ENCODE data around the gene TSPAN6. TPM values are rescaled to one million over a fixed set of nuclear protein-coding genes. Genes with fewer than 3 reads are reported as not detected.

The TSPAN6 gene
- total and polyA plus RNA-seq, 10 of the 15 experiments (the other 5 are each of a cell fraction or from before 2014, with no cell fraction given): 0.04 to 0.23 (median 0.08) TPM; not detected in 5

DNA sequence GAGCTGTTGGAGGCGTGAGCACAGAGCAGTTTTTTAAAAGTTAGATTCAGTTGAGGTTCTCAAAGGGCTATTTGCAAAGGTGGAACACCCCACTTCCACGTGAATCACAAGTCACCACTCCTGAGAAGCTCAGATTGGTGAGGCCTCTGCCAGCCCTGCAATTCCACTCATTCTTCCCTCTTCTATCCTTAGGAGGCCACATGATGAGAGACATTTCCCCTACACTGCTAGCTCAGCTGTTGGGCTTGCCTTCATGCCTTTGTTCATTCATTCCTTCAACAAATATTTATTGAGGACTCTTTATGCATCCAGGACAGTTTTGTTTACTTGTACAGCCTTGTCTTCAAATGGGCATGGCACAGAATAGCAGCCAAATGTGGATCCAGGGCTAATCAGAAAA, 11.1 kb upstream of the TSPAN6 start:
- ChIA-PET RAD21 (ENCODE audit: unreplicated experiment) (no interaction called here), CTCF (interaction anchor here (1.3 to 1.6 kb wide), 3 partner anchors 10 to 24 kb away, joined by 3 to 5 read pairs (median 4); no protein-coding TSS in a partner anchor), POLR2A (no interaction called here), SMC1A (ENCODE audit: uncharacterized antibody, unreplicated experiment) (no interaction called here)
- no peaks in the 10 kb centered on the region; a peak in 1 of 4 replicates for H3K27me3 ChIP-seq (replicated peaks in 1 of 2; ENCODE audit: control insufficient read depth in 2 of 2, insufficient read depth in 2 of 2, low read length in 1 of 2)
- H3K4me2 ChIP-seq (ENCODE audit: control insufficient read depth, insufficient read depth): no peak overlapping the region
- no peak overlapping the region for H3K9ac ChIP-seq (ENCODE audit: control insufficient read depth, insufficient read depth, low read length)
- DNase-seq (ENCODE audit: low read depth, low spot score) (no peak), FAIRE-seq (no peak), ATAC-seq (no peak)
- H3K79me2 ChIP-seq (ENCODE audit: control insufficient read depth, insufficient read depth, low read length): no peaks in the 10 kb centered on the region
- no peak overlapping the region for H3K4me3 ChIP-seq
- intact Hi-C loops (cut with micrococcal nuclease; ENCODE audit: unreplicated experiment): no loop called here
- TF ChIP-seq, protein P1, sequence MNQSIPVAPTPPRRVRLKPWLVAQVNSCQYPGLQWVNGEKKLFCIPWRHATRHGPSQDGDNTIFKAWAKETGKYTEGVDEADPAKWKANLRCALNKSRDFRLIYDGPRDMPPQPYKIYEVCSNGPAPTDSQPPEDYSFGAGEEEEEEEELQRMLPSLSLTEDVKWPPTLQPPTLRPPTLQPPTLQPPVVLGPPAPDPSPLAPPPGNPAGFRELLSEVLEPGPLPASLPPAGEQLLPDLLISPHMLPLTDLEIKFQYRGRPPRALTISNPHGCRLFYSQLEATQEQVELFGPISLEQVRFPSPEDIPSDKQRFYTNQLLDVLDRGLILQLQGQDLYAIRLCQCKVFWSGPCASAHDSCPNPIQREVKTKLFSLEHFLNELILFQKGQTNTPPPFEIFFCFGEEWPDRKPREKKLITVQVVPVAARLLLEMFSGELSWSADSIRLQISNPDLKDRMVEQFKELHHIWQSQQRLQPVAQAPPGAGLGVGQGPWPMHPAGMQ (IDR thresholded peaks at IDR 0.05; ENCODE audit: borderline replicate concordance): no peak
- TF ChIP-seq, protein P2, sequence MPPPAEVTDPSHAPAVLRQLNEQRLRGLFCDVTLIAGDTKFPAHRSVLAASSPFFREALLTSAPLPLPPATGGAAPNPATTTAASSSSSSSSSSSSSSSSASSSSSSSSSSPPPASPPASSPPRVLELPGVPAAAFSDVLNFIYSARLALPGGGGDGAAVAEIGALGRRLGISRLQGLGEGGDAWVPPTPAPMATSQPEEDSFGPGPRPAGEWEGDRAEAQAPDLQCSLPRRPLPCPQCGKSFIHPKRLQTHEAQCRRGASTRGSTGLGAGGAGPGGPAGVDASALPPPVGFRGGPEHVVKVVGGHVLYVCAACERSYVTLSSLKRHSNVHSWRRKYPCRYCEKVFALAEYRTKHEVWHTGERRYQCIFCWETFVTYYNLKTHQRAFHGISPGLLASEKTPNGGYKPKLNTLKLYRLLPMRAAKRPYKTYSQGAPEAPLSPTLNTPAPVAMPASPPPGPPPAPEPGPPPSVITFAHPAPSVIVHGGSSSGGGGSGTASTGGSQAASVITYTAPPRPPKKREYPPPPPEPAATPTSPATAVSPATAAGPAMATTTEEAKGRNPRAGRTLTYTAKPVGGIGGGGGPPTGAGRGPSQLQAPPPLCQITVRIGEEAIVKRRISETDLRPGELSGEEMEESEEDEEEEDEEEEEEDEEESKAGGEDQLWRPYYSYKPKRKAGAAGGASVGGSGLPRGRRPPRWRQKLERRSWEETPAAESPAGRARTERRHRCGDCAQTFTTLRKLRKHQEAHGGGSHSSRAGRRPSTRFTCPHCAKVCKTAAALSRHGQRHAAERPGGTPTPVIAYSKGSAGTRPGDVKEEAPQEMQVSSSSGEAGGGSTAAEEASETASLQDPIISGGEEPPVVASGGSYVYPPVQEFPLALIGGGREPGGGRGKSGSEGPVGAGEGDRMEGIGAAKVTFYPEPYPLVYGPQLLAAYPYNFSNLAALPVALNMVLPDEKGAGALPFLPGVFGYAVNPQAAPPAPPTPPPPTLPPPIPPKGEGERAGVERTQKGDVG (CRISPR knock-in tag; IDR thresholded peaks at IDR 0.05): no peak
- TF ChIP-seq EED (IDR thresholded peaks at IDR 0.05; ENCODE audit: low read depth) (no peak), BHLHE40 (IDR thresholded peaks at IDR 0.05; ENCODE audit: borderline replicate concordance in 1 of 2, low read depth in 2 of 2, low read length in 1 of 2) (no peak), IKZF1 (conservative IDR thresholded peaks at IDR 0.05) (no peak), KLF5 (IDR thresholded peaks at IDR 0.05; ENCODE audit: partially characterized antibody) (no peak), POLR2A (IDR thresholded peaks at IDR 0.05; ENCODE audit: low read depth, low read length) (no peak), ZBTB33 (IDR thresholded peaks at IDR 0.05) (no peak)
- H4K20me1 ChIP-seq (ENCODE audit: control insufficient read depth, insufficient read depth): no peaks in the 10 kb centered on the region
- BruUV-seq (replicated peaks): no TSS peak
- H3K27ac ChIP-seq (ENCODE audit: control insufficient read depth, insufficient read depth): no peak overlapping the region
- no peaks in the 10 kb centered on the region for H3K36me3 ChIP-seq (ENCODE audit: control insufficient read depth in 2 of 2, insufficient read depth in 2 of 2, low read length in 1 of 2)
- in situ Hi-C loops (cut with MboI): no loop called here
- no peaks in the 10 kb centered on the region for H3K9me3 ChIP-seq (replicated peaks; ENCODE audit: control insufficient read depth, insufficient read depth, low read length)
- no peak overlapping the region for H2AFZ ChIP-seq (ENCODE audit: control insufficient read depth, low read depth, low read length)
- H3K4me1 ChIP-seq (ENCODE audit: control insufficient read depth, insufficient read depth, low read length): no peaks in the 10 kb centered on the region
- 0% methylated on average over 2 of the region's 2 CpGs for WGBS (ENCODE audit: insufficient coverage, insufficient replicate concordance, low lambda C conversion rate, missing lambda C conversion rate)
